Measurements from ENCODE around the gene WAC. TPM values are rescaled to one million over a fixed set of nuclear protein-coding genes. Genes with fewer than 3 reads are reported as not detected.
"Not testable (repeated sequence)": the region's sequence is repeated elsewhere in the genome, so short reads cannot be mapped to it uniquely, and the experiment has no call there.

The WAC gene
- total RNA-seq, 1 experiment from 2014 or later = 66.9 TPM

DNA sequence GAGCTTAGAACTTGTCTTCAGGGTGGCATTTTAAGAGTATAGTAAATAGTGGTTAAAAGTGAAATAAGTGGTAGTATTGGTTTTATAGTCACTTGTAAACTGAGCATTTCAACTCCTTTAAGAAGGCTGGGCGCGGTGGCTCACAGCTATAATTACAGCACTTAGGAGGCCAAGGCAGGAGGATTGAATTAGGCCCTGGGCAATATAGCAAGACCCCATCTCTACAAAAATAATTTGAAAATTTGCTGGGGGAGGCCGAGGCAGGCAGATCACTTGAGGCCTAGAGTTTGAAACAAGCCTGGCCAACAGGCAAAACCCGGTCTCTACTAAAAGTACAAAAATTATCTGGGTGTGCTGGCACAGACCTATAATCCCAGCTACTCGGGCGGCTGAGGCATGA is 80.0 kb downstream of the WAC start:
- DNase-seq (ENCODE audit: low spot score) = no peak

GRCh38 chr10:28616514-28616913 is 83.6 kb downstream of the WAC start:
- no peak for DNase-seq (ENCODE audit: low spot score)

GRCh38 chr10:28619455-28619854 is 86.5 kb downstream of the WAC start:
- no peak for DNase-seq (ENCODE audit: low spot score)

GRCh38 chr10:28620251-28620650 is 87.3 kb downstream of the WAC start:
- no peak for DNase-seq (ENCODE audit: low spot score)

- DNase-seq (ENCODE audit: low spot score) = no peak
These were observed 90.6 kb downstream of the WAC start for GRCh38 chr10:28623483-28623882.

- no peak for DNase-seq (ENCODE audit: low spot score)
These were observed 91.4 kb downstream of the WAC start for GRCh38 chr10:28624351-28624750.

DNA sequence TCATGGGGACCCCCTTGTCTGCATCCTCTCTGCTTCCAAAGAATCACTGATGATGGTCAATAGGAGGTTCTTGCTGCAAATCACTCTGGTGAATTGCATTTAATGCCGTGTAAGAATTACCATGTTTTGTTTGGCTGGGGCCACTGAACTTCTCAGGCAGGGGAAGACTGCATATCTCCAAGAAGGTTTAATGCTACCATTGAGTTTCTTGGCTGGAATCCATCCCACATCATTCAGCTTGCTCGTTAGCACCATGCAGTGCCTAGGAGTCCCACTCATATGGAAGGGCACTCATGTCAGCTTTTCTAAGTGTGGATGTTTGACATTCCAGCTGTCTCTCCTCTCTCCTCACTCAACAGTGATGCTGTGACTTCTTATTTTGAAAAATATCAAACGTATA is 94.2 kb downstream of the WAC start:
- DNase-seq (ENCODE audit: low spot score) = no peak

GRCh38 chr10:28628184-28628893 is 95.4 kb downstream of the WAC start:
- DNase-seq (ENCODE audit: low spot score) = peak; percentile 76

- DNase-seq (ENCODE audit: low spot score) = peak; percentile 77
These were observed 99.1 kb downstream of the WAC start for GRCh38 chr10:28631896-28632583.

- peak; percentile 40 for DNase-seq (ENCODE audit: low spot score)
These were observed 99.6 kb downstream of the WAC start for GRCh38 chr10:28632584-28632945.

GRCh38 chr10:28633750-28634149 is 100.8 kb downstream of the WAC start:
- peak; percentile 90 for DNase-seq (ENCODE audit: low spot score)

- no peak for DNase-seq (ENCODE audit: low spot score)
These were observed 104.4 kb downstream of the WAC start for GRCh38 chr10:28637346-28637745.

DNA sequence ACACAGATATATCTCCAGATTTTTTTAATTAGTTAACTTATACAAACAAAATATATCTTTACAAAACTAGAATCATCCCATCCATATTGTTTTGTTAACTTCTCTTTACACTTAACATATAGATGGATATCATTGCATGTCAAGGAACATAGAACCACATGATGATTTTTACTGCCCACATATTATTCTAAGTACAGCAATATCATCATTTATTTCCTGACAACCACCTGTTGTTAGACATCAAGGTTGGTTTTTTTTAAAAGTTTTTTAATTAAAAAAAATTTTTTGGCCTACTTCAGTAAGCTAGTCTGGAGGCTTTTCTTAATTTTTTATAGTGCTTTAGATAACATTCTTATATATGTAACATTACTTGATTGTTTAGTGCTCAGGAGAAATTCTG is 105.5 kb downstream of the WAC start:
- DNase-seq (ENCODE audit: low spot score) = no peak

- DNase-seq (ENCODE audit: low spot score) = no peak
These were observed 107.6 kb downstream of the WAC start for GRCh38 chr10:28640551-28640950.

DNA sequence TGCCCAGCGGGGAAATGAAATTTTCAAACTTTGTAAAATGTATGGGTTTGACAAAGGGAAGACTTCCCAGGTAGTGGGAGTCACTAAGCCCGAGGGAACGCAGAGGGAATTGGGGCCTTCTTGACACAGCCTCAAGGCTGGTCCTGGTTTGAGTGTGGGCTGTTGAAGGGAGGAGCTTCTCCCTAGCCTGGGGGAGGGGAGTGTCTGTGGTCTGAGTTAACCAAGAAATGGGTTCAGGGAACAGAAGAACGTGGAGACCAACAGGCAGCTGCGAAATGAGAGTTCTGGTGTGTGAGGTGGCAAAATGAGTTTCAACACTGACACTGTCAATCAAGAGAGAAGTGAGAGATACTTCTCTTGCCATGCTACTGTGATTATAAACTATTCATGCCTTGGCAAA is 111.7 kb downstream of the WAC start:
- DNase-seq (ENCODE audit: low spot score) = no peak

DNA sequence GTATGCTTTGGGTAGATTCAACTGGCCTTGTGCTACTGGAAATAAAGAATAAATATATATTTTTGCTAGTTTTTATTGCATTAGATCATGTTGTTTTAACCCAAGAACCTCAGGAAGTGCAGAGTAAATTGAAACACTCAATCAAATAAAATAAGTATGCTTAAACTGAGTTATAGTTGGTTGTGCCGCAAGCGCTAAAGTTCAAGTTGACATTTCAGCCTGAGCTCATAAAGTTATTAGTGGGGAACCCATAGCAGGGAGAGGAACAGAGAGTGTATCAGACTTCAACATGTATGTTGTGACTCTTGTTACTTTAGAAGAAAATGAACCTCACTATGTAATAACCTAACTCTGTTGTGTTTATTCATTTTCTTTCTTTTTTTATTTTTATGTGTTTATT is 119.2 kb downstream of the WAC start:
- no peak for DNase-seq (ENCODE audit: low spot score)

DNA sequence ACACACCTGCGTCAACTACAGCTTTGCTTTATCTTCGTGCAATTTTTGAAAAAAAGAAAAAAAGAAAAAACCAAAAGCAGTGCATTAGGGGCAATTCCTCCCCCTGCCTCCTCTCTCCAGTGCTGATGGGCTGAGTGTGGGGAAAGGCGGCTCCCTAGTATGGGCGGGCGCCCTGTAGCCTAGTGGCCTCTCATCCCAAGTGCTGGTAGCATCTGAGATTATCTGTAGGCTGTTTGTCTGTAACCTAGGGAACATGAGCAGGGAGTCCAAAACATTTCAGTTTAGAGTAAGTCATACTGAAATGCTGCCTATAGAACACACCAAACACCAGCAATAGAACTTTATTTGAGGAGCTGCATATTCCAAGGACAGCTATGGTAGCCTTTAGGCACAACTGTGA is 119.8 kb downstream of the WAC start:
- no peak for DNase-seq (ENCODE audit: low spot score)

- DNase-seq (ENCODE audit: low spot score) = not testable (repeated sequence)
These were observed 125.9 kb downstream of the WAC start for GRCh38 chr10:28658824-28659223.

- peak; percentile 89 for DNase-seq (ENCODE audit: low spot score)
These were observed 128.1 kb downstream of the WAC start for GRCh38 chr10:28661035-28661434.

GRCh38 chr10:28663576-28664368 is 130.9 kb downstream of the WAC start:
- DNase-seq (ENCODE audit: low spot score) = peak; percentile 74

- DNase-seq (ENCODE audit: low spot score) = no peak
These were observed 131.4 kb downstream of the WAC start for GRCh38 chr10:28664369-28664740.

- DNase-seq (ENCODE audit: low spot score) = no peak
These were observed 134.0 kb downstream of the WAC start for GRCh38 chr10:28666751-28667467.

All from A172 (cell line).